Panc1 (cell line): Measurements from ENCODE around the gene C11orf65.

Source experiments
- TF ChIP-seq, protein P1 (sequence below): fragments of 450-650 bp; IDR thresholded peaks from 2 replicates; pipeline ENCODE4 v1.5.1; 2017; ENCODE audit warnings: mild to moderate bottlenecking
- TF ChIP-seq, protein P2 (sequence below), 2 experiments: IDR thresholded peaks; 2 replicates each; pipeline ENCODE4 v1.6.1; 2011 to 2012; ENCODE audit warnings: low read depth in 2 of 2, control low read depth in 1 of 2, low read length in 1 of 2, mild to moderate bottlenecking in 1 of 2, moderate library complexity in 1 of 2; ENCODE audit not compliant: insufficient read depth in 1 of 2

DNA sequence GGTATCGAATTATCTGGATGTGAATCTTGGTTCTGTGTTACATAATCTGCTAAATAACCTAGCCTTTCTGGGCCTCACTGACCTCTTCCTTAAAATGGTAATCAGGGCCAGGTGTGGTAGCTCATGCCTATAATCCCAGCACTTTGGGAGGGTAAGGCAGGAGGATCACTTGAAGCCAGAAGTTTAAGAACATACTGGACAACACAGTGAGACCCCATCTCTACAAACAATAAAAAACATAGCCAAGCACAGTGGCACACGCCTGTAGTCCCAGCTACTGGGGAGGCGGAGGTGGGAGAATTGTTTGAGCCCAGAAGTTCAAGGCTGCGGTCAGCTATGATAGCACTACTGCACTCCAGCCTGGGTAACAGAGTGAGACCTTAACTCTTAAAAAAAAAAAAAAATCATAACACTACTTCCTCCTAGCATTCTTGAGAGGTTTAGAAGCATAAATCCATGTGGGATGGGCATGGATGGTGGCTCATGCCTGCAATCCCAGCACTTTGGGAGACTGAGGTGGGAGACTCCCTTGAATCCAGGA, 72.5 kb downstream of the C11orf65 start:
- TF ChIP-seq, protein P1, sequence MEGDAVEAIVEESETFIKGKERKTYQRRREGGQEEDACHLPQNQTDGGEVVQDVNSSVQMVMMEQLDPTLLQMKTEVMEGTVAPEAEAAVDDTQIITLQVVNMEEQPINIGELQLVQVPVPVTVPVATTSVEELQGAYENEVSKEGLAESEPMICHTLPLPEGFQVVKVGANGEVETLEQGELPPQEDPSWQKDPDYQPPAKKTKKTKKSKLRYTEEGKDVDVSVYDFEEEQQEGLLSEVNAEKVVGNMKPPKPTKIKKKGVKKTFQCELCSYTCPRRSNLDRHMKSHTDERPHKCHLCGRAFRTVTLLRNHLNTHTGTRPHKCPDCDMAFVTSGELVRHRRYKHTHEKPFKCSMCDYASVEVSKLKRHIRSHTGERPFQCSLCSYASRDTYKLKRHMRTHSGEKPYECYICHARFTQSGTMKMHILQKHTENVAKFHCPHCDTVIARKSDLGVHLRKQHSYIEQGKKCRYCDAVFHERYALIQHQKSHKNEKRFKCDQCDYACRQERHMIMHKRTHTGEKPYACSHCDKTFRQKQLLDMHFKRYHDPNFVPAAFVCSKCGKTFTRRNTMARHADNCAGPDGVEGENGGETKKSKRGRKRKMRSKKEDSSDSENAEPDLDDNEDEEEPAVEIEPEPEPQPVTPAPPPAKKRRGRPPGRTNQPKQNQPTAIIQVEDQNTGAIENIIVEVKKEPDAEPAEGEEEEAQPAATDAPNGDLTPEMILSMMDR = no peak
- TF ChIP-seq, protein P2, sequence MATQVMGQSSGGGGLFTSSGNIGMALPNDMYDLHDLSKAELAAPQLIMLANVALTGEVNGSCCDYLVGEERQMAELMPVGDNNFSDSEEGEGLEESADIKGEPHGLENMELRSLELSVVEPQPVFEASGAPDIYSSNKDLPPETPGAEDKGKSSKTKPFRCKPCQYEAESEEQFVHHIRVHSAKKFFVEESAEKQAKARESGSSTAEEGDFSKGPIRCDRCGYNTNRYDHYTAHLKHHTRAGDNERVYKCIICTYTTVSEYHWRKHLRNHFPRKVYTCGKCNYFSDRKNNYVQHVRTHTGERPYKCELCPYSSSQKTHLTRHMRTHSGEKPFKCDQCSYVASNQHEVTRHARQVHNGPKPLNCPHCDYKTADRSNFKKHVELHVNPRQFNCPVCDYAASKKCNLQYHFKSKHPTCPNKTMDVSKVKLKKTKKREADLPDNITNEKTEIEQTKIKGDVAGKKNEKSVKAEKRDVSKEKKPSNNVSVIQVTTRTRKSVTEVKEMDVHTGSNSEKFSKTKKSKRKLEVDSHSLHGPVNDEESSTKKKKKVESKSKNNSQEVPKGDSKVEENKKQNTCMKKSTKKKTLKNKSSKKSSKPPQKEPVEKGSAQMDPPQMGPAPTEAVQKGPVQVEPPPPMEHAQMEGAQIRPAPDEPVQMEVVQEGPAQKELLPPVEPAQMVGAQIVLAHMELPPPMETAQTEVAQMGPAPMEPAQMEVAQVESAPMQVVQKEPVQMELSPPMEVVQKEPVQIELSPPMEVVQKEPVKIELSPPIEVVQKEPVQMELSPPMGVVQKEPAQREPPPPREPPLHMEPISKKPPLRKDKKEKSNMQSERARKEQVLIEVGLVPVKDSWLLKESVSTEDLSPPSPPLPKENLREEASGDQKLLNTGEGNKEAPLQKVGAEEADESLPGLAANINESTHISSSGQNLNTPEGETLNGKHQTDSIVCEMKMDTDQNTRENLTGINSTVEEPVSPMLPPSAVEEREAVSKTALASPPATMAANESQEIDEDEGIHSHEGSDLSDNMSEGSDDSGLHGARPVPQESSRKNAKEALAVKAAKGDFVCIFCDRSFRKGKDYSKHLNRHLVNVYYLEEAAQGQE (IDR thresholded peaks at IDR 0.05; ENCODE audit: insufficient read depth in 1 of 2, low read depth in 2 of 2, low read length in 1 of 2) = no peak
